ENCODE data around the gene PCGF3. TPM values are rescaled to one million over a fixed set of nuclear protein-coding genes. Genes with fewer than 3 reads are reported as not detected.
"Not testable (repeated sequence)": the region's sequence is repeated elsewhere in the genome, so short reads cannot be mapped to it uniquely, and the experiment has no call there.

The PCGF3 gene
- total RNA-seq, 1 donor from 2014 or later = 35.2 TPM

GRCh38 chr4:751676-752075 lies 46.0 kb downstream of the PCGF3 start:
- TF ChIP-seq CTCF (conservative IDR thresholded peaks at IDR 0.05; ENCODE audit: low read depth, low read length) = no peak
- DNase-seq (ENCODE audit: low read depth) = no peak
- no peak overlapping the region for H3K4me3 ChIP-seq (ENCODE audit: low read depth, low read length)

- TF ChIP-seq CTCF (conservative IDR thresholded peaks at IDR 0.05; ENCODE audit: low read depth, low read length) = no peak
- DNase-seq (ENCODE audit: low read depth) = no peak
- no peak overlapping the region for H3K4me3 ChIP-seq (ENCODE audit: low read depth, low read length)
Observed at GRCh38 chr4:752196-752861, 46.7 kb downstream of the PCGF3 start.

GRCh38 chr4:753186-753585 lies 47.6 kb downstream of the PCGF3 start:
- DNase-seq (ENCODE audit: low read depth); H3K4me3 ChIP-seq (ENCODE audit: low read depth, low read length): not testable (repeated sequence)

GRCh38 chr4:754221-755120 lies 48.8 kb downstream of the PCGF3 start:
- TF ChIP-seq CTCF (conservative IDR thresholded peaks at IDR 0.05; ENCODE audit: low read depth, low read length) = no peak
- H3K4me3 ChIP-seq (ENCODE audit: low read depth, low read length) = no peak overlapping the region
- no peak for DNase-seq (ENCODE audit: low read depth)

- DNase-seq (ENCODE audit: low read depth) = no peak
- no peak overlapping the region for H3K4me3 ChIP-seq (ENCODE audit: low read depth, low read length)
- TF ChIP-seq CTCF (conservative IDR thresholded peaks at IDR 0.05; ENCODE audit: low read depth, low read length) = no peak
Observed at GRCh38 chr4:757111-757510, 51.5 kb downstream of the PCGF3 start.

- not testable (repeated sequence) for H3K4me3 ChIP-seq (ENCODE audit: low read depth, low read length)
Observed at GRCh38 chr4:759810-760209, 54.2 kb downstream of the PCGF3 start.

GRCh38 chr4:760616-761015 lies 55.0 kb downstream of the PCGF3 start:
- H3K4me3 ChIP-seq (ENCODE audit: low read depth, low read length) = no peak overlapping the region
- no peak for TF ChIP-seq CTCF (conservative IDR thresholded peaks at IDR 0.05; ENCODE audit: low read depth, low read length)
- no peak for DNase-seq (ENCODE audit: low read depth)

More at GRCh38 chr4:759810-760209, 54.2 kb downstream of the PCGF3 start:
- not testable (repeated sequence) for DNase-seq (ENCODE audit: low read depth)

- H3K4me3 ChIP-seq (ENCODE audit: low read depth, low read length) = no peak overlapping the region
- DNase-seq (ENCODE audit: low read depth) = no peak
- no peak for TF ChIP-seq CTCF (conservative IDR thresholded peaks at IDR 0.05; ENCODE audit: low read depth, low read length)
Observed at GRCh38 chr4:761086-761485, 55.5 kb downstream of the PCGF3 start.
